ENCODE results near the gene DOK5.

GRCh38 chr20:54626126-54626525 lies 150.7 kb downstream of the DOK5 start:
- TF ChIP-seq CTCF (conservative IDR thresholded peaks at IDR 0.05; ENCODE audit: low read depth, low read length) (no peak), SMC3 (IDR thresholded peaks at IDR 0.05; ENCODE audit: low read depth, low read length) (no peak), POLR2A (IDR thresholded peaks at IDR 0.05; ENCODE audit: low read depth, low read length) (no peak), MXI1 (IDR thresholded peaks at IDR 0.05; ENCODE audit: borderline replicate concordance, low read depth, low read length) (no peak), USF2 (IDR thresholded peaks at IDR 0.05; ENCODE audit: low read depth, low read length) (no peak), RAD21 (IDR thresholded peaks at IDR 0.05; ENCODE audit: low read length) (no peak)
